ENCODE results near the gene STAM.

DNA sequence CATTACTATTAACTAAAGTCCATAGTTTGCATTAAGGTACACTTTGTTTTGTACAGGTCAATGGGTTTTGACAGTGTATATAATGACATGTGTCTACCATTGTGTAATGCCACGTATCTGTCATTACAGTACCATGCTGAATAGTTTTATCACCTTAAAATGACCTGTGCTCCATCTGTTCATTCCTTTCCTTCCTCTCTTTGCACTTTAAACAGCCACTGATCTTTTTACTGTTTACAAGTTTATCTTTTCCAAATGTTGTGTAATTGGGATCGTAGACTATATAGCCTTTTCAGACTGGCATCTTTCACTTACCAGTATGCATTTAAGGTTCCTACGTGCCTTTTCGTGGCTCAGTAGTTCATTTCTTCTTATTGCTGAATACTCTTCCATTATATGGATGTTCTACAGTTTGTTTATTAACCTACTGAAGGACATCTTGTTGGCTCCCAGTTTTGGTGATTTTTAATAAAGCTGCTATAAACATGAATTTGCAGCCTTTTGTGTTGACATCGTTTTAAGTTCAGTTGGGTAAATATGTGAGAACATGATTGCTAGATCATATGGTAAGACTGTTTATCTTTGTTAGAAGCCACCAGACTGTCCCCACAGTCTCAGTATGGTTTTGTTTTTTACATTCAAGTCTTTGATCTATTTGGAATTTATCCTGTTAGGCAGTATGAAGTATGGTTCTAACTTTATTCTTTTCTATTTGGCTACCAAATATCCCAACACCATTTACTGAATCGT lies 24.7 kb downstream of the STAM start:
- TF ChIP-seq, protein P1, sequence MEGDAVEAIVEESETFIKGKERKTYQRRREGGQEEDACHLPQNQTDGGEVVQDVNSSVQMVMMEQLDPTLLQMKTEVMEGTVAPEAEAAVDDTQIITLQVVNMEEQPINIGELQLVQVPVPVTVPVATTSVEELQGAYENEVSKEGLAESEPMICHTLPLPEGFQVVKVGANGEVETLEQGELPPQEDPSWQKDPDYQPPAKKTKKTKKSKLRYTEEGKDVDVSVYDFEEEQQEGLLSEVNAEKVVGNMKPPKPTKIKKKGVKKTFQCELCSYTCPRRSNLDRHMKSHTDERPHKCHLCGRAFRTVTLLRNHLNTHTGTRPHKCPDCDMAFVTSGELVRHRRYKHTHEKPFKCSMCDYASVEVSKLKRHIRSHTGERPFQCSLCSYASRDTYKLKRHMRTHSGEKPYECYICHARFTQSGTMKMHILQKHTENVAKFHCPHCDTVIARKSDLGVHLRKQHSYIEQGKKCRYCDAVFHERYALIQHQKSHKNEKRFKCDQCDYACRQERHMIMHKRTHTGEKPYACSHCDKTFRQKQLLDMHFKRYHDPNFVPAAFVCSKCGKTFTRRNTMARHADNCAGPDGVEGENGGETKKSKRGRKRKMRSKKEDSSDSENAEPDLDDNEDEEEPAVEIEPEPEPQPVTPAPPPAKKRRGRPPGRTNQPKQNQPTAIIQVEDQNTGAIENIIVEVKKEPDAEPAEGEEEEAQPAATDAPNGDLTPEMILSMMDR (conservative IDR thresholded peaks at IDR 0.05; ENCODE audit: low read length) = no peak
- no peak for TF ChIP-seq EZH2phosphoT487 (IDR thresholded peaks at IDR 0.05; ENCODE audit: borderline replicate concordance)

Measured in Loucy (cell line).